ENCODE results near the gene GCG. TPM values are rescaled to one million over a fixed set of nuclear protein-coding genes. Genes with fewer than 3 reads are reported as not detected.

GCG gene
- polyA plus RNA-seq, 1 donor (not counting 4 experiments of a cell fraction or from before 2014, with no cell fraction given): not detected

DNA sequence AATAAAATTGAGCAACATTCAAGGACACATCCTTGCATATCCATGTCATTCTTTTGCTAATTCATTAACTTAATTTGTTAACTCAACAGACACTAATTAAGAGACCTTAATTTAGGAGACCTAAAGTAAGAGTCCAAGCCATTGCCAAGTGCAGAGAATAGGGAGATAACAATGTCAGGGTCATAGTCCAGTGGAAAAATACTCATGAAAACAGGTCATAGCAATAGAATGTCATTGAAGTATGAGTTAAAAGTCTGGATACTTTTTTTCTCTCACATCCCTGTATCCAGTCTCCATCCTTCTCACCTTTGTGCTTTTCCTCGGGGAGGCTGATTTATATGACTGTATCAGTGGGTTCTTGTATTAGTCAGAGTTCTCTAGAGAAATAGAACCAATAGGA lies 51.5 kb downstream of the GCG start:
- no peak overlapping the region for H3K4me2 ChIP-seq (ENCODE audit: control insufficient read depth, extremely low read depth, insufficient read depth, low read depth, low read length)
- no peaks in the 10 kb centered on the region for H4K20me1 ChIP-seq (ENCODE audit: control insufficient read depth, extremely low read depth, insufficient read depth, low read length)
- no peaks in the 10 kb centered on the region for H3K4me1 ChIP-seq (ENCODE audit: control insufficient read depth, extremely low read depth, insufficient read depth, low read length)
- H2AFZ ChIP-seq (ENCODE audit: control insufficient read depth, low read length): no peak overlapping the region
- H3K9ac ChIP-seq (ENCODE audit: control insufficient read depth, extremely low read depth, insufficient read depth, low read length): no peak overlapping the region
- TF ChIP-seq, protein P1, sequence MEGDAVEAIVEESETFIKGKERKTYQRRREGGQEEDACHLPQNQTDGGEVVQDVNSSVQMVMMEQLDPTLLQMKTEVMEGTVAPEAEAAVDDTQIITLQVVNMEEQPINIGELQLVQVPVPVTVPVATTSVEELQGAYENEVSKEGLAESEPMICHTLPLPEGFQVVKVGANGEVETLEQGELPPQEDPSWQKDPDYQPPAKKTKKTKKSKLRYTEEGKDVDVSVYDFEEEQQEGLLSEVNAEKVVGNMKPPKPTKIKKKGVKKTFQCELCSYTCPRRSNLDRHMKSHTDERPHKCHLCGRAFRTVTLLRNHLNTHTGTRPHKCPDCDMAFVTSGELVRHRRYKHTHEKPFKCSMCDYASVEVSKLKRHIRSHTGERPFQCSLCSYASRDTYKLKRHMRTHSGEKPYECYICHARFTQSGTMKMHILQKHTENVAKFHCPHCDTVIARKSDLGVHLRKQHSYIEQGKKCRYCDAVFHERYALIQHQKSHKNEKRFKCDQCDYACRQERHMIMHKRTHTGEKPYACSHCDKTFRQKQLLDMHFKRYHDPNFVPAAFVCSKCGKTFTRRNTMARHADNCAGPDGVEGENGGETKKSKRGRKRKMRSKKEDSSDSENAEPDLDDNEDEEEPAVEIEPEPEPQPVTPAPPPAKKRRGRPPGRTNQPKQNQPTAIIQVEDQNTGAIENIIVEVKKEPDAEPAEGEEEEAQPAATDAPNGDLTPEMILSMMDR (optimal IDR thresholded peaks at IDR 0.05 in 1 of 3, IDR thresholded peaks at IDR 0.05 in 1 of 3, conservative IDR thresholded peaks at IDR 0.05 in 1 of 3; ENCODE audit: extremely low read depth in 1 of 3, insufficient read depth in 2 of 3, low read length in 3 of 3): no peak
- no peak for TF ChIP-seq EZH2 (IDR thresholded peaks at IDR 0.05; ENCODE audit: low read length)
- dilution Hi-C loops (cut with MboI; ENCODE audit: extremely low pct_ligation_motif_present, low sequenced_read_pairs): no loop called here
- no peak overlapping the region for H3K27ac ChIP-seq (ENCODE audit: control insufficient read depth, insufficient read depth, low read length)
- H3K27me3 ChIP-seq (ENCODE audit: control insufficient read depth, extremely low read depth, insufficient read depth, low read length): no peaks in the 10 kb centered on the region
- no peaks in the 10 kb centered on the region for H3K79me2 ChIP-seq (ENCODE audit: control insufficient read depth, insufficient read depth, low read length)
- DNase-seq (ENCODE audit: low read depth, low spot score) (no peak), FAIRE-seq (no peak)
- H3K4me3 ChIP-seq (ENCODE audit: control insufficient read depth in 2 of 3, extremely low read depth in 1 of 3, insufficient read depth in 2 of 3, low read depth in 1 of 3, low read length in 3 of 3): no peak overlapping the region
- no peaks in the 10 kb centered on the region for H3K36me3 ChIP-seq (ENCODE audit: control insufficient read depth in 2 of 2, extremely low read depth in 1 of 2, insufficient read depth in 2 of 2, low read length in 2 of 2)
- H3K9me1 ChIP-seq (ENCODE audit: control insufficient read depth, extremely low read depth, insufficient read depth, low read length): no peaks in the 10 kb centered on the region
- H3K9me3 ChIP-seq (ENCODE audit: control insufficient read depth, low read depth, low read length): no peaks in the 10 kb centered on the region

DNA sequence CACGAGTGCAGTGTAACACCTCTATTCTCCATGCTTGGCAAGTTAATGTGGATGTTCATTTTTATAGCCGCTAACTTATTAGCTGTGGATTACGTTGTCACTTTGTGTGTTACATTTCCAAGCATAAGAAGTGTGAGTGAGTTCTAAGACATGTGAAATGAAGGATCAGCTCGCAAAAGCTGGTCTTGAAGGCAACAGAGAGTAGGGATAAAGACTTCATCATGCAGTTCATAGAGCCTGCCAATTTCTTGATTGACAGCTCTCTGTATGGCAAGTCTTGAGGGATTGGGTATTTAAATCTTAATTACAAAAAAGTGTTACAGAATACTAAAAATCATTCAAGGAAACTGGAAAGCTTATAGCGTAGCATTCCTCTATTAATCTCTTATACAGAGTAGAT lies 52.2 kb downstream of the GCG start:
- Histone ChIP-seq H3K4me3 (ENCODE audit: control insufficient read depth in 2 of 3, extremely low read depth in 1 of 3, insufficient read depth in 2 of 3, low read depth in 1 of 3, low read length in 3 of 3) (no peak overlapping the region), H3K9me3 (ENCODE audit: control insufficient read depth, low read depth, low read length) (no peaks in the 10 kb centered on the region), H3K4me2 (ENCODE audit: control insufficient read depth, extremely low read depth, insufficient read depth, low read depth, low read length) (no peak overlapping the region), H3K4me1 (ENCODE audit: control insufficient read depth, extremely low read depth, insufficient read depth, low read length) (no peaks in the 10 kb centered on the region), H3K36me3 (ENCODE audit: control insufficient read depth in 2 of 2, extremely low read depth in 1 of 2, insufficient read depth in 2 of 2, low read length in 2 of 2) (no peaks in the 10 kb centered on the region), H4K20me1 (ENCODE audit: control insufficient read depth, extremely low read depth, insufficient read depth, low read length) (no peaks in the 10 kb centered on the region), H2AFZ (ENCODE audit: control insufficient read depth, low read length) (no peak overlapping the region), H3K9ac (ENCODE audit: control insufficient read depth, extremely low read depth, insufficient read depth, low read length) (no peak overlapping the region), H3K9me1 (ENCODE audit: control insufficient read depth, extremely low read depth, insufficient read depth, low read length) (no peaks in the 10 kb centered on the region), H3K27me3 (ENCODE audit: control insufficient read depth, extremely low read depth, insufficient read depth, low read length) (no peaks in the 10 kb centered on the region), H3K27ac (ENCODE audit: control insufficient read depth, insufficient read depth, low read length) (no peak overlapping the region), H3K79me2 (ENCODE audit: control insufficient read depth, insufficient read depth, low read length) (no peaks in the 10 kb centered on the region)
- TF ChIP-seq, protein P1 (optimal IDR thresholded peaks at IDR 0.05 in 1 of 3, IDR thresholded peaks at IDR 0.05 in 1 of 3, conservative IDR thresholded peaks at IDR 0.05 in 1 of 3; ENCODE audit: extremely low read depth in 1 of 3, insufficient read depth in 2 of 3, low read length in 3 of 3): no peak
- no peak for TF ChIP-seq EZH2 (IDR thresholded peaks at IDR 0.05; ENCODE audit: low read length)
- dilution Hi-C loops (cut with MboI; ENCODE audit: extremely low pct_ligation_motif_present, low sequenced_read_pairs): no loop called here
- DNase-seq (ENCODE audit: low read depth, low spot score): no peak
- no peak for FAIRE-seq

Other genes starting within 250 kb of the GCG start
- gene DPP4, start 78.0 kb downstream of the GCG start, polyA plus RNA-seq: 1.1 to 4.1 TPM (median 1.3 TPM) in 3 replicates
- 8.5 to 20.9 TPM (median 12.8 TPM) in 3 replicates for gene FAP, start 91.2 kb upstream of the GCG start, polyA plus RNA-seq
- gene IFIH1, start 166.4 kb upstream of the GCG start, polyA plus RNA-seq: 10.0 to 18.5 TPM (median 17.7 TPM) in 3 replicates
- 5.6 to 10.0 TPM (median 6.9 TPM) in 3 replicates for gene GCA, start 191.9 kb upstream of the GCG start, polyA plus RNA-seq

Data from keratinocyte (primary cell).